Measurements from ENCODE around the gene NT5C3A. TPM values are rescaled to one million over a fixed set of nuclear protein-coding genes. Genes with fewer than 3 reads are reported as not detected.

NT5C3A gene
- polyA plus RNA-seq, 1 experiment: 11.0 TPM

DNA sequence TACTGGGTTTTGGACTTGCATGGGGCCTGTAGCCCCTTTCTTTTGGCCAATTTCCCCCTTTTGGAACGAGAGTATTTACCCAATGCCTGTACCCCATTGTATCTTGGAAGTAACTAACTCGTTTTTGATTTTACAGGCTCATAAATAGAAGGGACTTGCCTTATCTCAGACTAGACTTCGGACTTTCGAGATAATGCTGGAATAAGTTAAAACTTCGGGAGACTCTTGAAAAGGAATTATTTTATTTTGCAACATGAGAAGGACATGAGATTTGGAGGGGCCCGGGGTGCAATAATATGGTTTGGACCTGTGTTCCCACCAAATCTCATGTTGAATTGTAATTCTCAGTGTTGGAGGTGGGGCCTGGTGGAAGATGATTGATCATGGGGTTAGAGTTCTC is 8.3 kb upstream of the NT5C3A start:
- TF ChIP-seq, protein P1, sequence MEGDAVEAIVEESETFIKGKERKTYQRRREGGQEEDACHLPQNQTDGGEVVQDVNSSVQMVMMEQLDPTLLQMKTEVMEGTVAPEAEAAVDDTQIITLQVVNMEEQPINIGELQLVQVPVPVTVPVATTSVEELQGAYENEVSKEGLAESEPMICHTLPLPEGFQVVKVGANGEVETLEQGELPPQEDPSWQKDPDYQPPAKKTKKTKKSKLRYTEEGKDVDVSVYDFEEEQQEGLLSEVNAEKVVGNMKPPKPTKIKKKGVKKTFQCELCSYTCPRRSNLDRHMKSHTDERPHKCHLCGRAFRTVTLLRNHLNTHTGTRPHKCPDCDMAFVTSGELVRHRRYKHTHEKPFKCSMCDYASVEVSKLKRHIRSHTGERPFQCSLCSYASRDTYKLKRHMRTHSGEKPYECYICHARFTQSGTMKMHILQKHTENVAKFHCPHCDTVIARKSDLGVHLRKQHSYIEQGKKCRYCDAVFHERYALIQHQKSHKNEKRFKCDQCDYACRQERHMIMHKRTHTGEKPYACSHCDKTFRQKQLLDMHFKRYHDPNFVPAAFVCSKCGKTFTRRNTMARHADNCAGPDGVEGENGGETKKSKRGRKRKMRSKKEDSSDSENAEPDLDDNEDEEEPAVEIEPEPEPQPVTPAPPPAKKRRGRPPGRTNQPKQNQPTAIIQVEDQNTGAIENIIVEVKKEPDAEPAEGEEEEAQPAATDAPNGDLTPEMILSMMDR (IDR thresholded peaks at IDR 0.05; ENCODE audit: insufficient read depth, low read depth, low read length): no peak
- Histone ChIP-seq H3K27me3 (ENCODE audit: control insufficient read depth, insufficient read depth, low read length) (no peaks in the 10 kb centered on the region), H3K4me3 (ENCODE audit: low read depth, low read length) (no peak overlapping the region), H3K36me3 (ENCODE audit: control insufficient read depth, insufficient read depth, low read length) (no peaks in the 10 kb centered on the region)
- ChIA-PET CTCF (no interaction called here), POLR2A (interaction anchor here (0.6 kb wide), 1 partner anchor 308 kb away, joined by 4 read pairs; no protein-coding TSS in a partner anchor)
- no peak for DNase-seq (ENCODE audit: low read depth)

DNA sequence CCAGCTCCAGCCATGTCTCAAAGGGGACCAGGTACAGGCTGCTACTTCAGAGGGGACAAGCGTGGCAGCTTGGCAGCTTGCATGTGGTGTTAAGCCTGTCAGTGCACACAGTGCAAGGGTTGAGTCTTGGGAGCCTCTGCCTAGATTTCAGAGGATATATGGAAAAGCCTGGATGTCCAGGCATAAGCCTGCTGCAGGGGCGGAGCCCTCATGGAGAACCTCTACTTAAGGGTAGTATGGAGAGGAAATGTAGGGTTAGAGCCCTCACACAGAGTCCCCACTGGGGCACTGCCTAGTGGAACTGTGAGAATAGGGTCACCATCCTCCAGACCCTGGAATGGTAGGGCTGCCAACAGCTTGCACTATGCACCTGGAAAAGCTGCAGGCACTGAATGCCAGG is 7.7 kb upstream of the NT5C3A start:
- no peaks in the 10 kb centered on the region for H3K27me3 ChIP-seq (ENCODE audit: control insufficient read depth, insufficient read depth, low read length)
- H3K36me3 ChIP-seq (ENCODE audit: control insufficient read depth, insufficient read depth, low read length): no peaks in the 10 kb centered on the region
- CTCF ChIA-PET: no interaction called here
- no peak for DNase-seq (ENCODE audit: low read depth)
- POLR2A ChIA-PET: interaction anchor here (0.6 kb wide), 1 partner anchor 308 kb away, joined by 4 read pairs; no protein-coding TSS in a partner anchor
- TF ChIP-seq, protein P1 (IDR thresholded peaks at IDR 0.05; ENCODE audit: insufficient read depth, low read depth, low read length): no peak
- no peak overlapping the region for H3K4me3 ChIP-seq (ENCODE audit: low read depth, low read length)

DNA sequence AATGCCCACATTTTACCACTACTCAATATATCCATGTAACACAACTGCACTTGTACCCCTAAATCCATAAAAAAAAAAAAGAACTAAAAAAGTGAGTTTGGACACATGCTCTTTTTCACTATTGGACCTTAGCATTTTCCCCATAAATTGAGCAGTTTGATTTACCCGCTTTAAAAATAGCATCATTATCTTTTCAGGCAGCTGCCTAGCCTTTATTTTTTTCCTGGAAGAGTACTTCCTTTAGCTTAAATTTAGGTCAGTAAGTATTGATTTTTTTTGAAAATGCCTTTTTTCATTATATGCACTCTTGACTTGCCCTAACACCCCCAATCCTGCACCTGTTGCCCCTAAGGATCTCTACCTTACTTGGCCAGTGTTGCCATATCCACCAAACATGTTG is 5.3 kb upstream of the NT5C3A start:
- no peak for DNase-seq (ENCODE audit: low read depth)
- Histone ChIP-seq H3K4me3 (ENCODE audit: low read depth, low read length) (no peak overlapping the region), H3K36me3 (ENCODE audit: control insufficient read depth, insufficient read depth, low read length) (no peaks in the 10 kb centered on the region), H3K27me3 (ENCODE audit: control insufficient read depth, insufficient read depth, low read length) (no peaks in the 10 kb centered on the region)
- ChIA-PET CTCF (interaction anchor here (0.6 to 0.8 kb wide), 2 partner anchors 10 to 278 kb away, joined by 3 read pairs; no protein-coding TSS in a partner anchor), POLR2A (interaction anchor here (0.7 kb wide), 1 partner anchor 23 kb away, joined by 7 read pairs; no protein-coding TSS in a partner anchor)
- TF ChIP-seq, protein P1 (IDR thresholded peaks at IDR 0.05; ENCODE audit: insufficient read depth, low read depth, low read length): no peak

DNA sequence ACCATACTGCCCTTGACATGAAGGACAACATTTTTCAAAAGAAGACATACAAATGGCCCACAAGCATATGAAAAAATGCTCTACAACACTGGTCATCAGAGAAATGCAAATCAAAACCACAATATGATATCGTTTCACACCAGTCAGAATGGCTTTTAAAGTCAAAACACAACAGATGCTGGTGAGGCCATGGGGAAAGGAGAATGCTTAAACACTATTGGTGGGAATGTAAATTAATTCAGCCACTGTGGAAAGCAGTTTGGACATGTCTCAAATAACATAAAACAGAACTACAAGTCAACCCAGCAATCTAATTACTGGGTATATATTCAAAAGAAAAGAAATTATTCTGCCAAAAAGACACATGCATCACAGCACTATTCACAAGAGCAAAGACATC is 4.2 kb upstream of the NT5C3A start:
- Histone ChIP-seq H3K27me3 (ENCODE audit: control insufficient read depth, insufficient read depth, low read length) (no peaks in the 10 kb centered on the region), H3K36me3 (ENCODE audit: control insufficient read depth, insufficient read depth, low read length) (no peaks in the 10 kb centered on the region), H3K4me3 (ENCODE audit: low read depth, low read length) (no peak overlapping the region)
- TF ChIP-seq, protein P1 (IDR thresholded peaks at IDR 0.05; ENCODE audit: insufficient read depth, low read depth, low read length): no peak
- POLR2A ChIA-PET: no interaction called here
- DNase-seq (ENCODE audit: low read depth): no peak
- CTCF ChIA-PET: interaction anchor here (0.6 kb wide), 1 partner anchor 37 kb away, joined by 3 read pairs; no protein-coding TSS in a partner anchor

GRCh38 chr7:33065981-33066380 is 3.4 kb upstream of the NT5C3A start:
- no peak overlapping the region for H3K4me3 ChIP-seq (ENCODE audit: low read depth, low read length)
- ChIA-PET CTCF (interaction anchor here (1.1 kb wide), 1 partner anchor 219 kb away, joined by 3 read pairs; no protein-coding TSS in a partner anchor), POLR2A (no interaction called here)
- DNase-seq (ENCODE audit: low read depth): no peak
- TF ChIP-seq, protein P1 (IDR thresholded peaks at IDR 0.05; ENCODE audit: insufficient read depth, low read depth, low read length): no peak
- H3K36me3 ChIP-seq (ENCODE audit: control insufficient read depth, insufficient read depth, low read length): no peaks in the 10 kb centered on the region
- H3K27me3 ChIP-seq (ENCODE audit: control insufficient read depth, insufficient read depth, low read length): no peaks in the 10 kb centered on the region
